ENCODE results near the gene ADAMTS9. TPM values are rescaled to one million over a fixed set of nuclear protein-coding genes. Genes with fewer than 3 reads are reported as not detected.

ADAMTS9 gene
- total and polyA plus RNA-seq, 10 of the 15 experiments (the other 5 are each of a cell fraction or from before 2014, with no cell fraction given) = 0.08 TPM; not detected in 9

GRCh38 chr3:64505419-64505818, 182.4 kb downstream of the ADAMTS9 start (continued):
- TF ChIP-seq, protein P1, sequence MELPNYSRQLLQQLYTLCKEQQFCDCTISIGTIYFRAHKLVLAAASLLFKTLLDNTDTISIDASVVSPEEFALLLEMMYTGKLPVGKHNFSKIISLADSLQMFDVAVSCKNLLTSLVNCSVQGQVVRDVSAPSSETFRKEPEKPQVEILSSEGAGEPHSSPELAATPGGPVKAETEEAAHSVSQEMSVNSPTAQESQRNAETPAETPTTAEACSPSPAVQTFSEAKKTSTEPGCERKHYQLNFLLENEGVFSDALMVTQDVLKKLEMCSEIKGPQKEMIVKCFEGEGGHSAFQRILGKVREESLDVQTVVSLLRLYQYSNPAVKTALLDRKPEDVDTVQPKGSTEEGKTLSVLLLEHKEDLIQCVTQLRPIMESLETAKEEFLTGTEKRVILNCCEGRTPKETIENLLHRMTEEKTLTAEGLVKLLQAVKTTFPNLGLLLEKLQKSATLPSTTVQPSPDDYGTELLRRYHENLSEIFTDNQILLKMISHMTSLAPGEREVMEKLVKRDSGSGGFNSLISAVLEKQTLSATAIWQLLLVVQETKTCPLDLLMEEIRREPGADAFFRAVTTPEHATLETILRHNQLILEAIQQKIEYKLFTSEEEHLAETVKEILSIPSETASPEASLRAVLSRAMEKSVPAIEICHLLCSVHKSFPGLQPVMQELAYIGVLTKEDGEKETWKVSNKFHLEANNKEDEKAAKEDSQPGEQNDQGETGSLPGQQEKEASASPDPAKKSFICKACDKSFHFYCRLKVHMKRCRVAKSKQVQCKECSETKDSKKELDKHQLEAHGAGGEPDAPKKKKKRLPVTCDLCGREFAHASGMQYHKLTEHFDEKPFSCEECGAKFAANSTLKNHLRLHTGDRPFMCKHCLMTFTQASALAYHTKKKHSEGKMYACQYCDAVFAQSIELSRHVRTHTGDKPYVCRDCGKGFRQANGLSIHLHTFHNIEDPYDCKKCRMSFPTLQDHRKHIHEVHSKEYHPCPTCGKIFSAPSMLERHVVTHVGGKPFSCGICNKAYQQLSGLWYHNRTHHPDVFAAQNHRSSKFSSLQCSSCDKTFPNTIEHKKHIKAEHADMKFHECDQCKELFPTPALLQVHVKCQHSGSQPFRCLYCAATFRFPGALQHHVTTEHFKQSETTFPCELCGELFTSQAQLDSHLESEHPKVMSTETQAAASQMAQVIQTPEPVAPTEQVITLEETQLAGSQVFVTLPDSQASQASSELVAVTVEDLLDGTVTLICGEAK (IDR thresholded peaks at IDR 0.05; ENCODE audit: borderline replicate concordance) = no peak
- TF ChIP-seq, protein P2, sequence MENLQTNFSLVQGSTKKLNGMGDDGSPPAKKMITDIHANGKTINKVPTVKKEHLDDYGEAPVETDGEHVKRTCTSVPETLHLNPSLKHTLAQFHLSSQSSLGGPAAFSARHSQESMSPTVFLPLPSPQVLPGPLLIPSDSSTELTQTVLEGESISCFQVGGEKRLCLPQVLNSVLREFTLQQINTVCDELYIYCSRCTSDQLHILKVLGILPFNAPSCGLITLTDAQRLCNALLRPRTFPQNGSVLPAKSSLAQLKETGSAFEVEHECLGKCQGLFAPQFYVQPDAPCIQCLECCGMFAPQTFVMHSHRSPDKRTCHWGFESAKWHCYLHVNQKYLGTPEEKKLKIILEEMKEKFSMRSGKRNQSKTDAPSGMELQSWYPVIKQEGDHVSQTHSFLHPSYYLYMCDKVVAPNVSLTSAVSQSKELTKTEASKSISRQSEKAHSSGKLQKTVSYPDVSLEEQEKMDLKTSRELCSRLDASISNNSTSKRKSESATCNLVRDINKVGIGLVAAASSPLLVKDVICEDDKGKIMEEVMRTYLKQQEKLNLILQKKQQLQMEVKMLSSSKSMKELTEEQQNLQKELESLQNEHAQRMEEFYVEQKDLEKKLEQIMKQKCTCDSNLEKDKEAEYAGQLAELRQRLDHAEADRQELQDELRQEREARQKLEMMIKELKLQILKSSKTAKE (IDR thresholded peaks at IDR 0.05; ENCODE audit: low read depth, poor library complexity, severe bottlenecking) = no peak
- no peak for TF ChIP-seq USF2 (IDR thresholded peaks at IDR 0.05; ENCODE audit: borderline replicate concordance, low read depth, low read length)
- no peak for TF ChIP-seq CREB1 (IDR thresholded peaks at IDR 0.05; ENCODE audit: low read depth)
- TF ChIP-seq NRF1 (conservative IDR thresholded peaks at IDR 0.05; ENCODE audit: low read depth, low read length) = no peak
- TF ChIP-seq, protein P3, sequence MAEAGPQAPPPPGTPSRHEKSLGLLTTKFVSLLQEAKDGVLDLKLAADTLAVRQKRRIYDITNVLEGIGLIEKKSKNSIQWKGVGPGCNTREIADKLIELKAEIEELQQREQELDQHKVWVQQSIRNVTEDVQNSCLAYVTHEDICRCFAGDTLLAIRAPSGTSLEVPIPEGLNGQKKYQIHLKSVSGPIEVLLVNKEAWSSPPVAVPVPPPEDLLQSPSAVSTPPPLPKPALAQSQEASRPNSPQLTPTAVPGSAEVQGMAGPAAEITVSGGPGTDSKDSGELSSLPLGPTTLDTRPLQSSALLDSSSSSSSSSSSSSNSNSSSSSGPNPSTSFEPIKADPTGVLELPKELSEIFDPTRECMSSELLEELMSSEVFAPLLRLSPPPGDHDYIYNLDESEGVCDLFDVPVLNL (IDR thresholded peaks at IDR 0.05; ENCODE audit: low read depth, low read length) = no peak
